GM21529 (cell line): ENCODE measurements around the gene ISYNA1.

Experiments
- ATAC-seq: cut with Tn5 transposase; IDR thresholded peaks from one replicate; pipeline ENCODE4 v1.9.1; 2021; ENCODE audit not compliant: unreplicated experiment

The ISYNA1 gene

GRCh38 chr19:18437491-18438330 lies at the start of gene ISYNA1:
Gene ISYNA1 (minus strand): TSS chr19:18438133. CDS start chr19:18437979, 154 bp downstream.
- no peak for ATAC-seq

DNA sequence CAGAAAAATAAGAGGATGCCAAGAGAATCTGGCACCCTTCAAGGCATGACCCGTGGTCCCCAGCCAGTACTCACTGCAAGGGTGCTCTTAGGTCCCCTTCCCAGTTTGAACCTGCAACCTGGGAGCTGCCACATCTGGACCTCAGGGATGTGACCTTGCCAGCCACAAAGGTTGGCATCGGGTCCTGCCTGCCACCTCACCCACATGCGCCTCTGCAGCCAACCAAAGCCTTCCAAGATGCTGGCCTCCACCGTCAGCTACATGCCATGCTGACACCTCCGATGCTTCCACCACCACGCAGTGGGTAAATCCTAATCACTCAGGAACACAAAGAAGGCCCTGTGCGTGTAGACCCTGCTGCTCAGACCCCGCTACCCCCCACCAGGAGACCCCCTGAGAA lies 48.8 kb upstream of the ISYNA1 start:
- no peak for ATAC-seq

DNA sequence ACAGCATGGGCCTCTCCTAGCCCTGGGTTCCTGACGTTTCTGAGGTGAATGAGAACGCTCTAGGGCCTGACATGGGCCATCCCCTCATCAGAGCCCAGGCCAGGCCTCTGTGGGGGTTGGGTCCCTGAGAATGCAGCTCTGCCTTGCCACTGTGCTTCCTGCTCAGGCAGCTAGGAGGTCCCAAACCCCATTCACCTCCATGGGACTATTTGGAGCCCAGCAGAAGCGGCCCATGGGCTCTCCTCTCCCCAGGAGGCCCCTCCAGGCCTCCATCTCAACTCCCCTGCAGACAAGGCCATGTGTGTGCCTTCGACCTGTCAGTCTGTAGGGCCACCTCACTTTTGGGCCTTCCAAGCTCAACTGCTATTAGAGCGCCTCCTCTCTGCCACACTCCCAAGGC lies 47.1 kb upstream of the ISYNA1 start:
- no peak for ATAC-seq

- no peak for ATAC-seq
These were observed 45.4 kb upstream of the ISYNA1 start for GRCh38 chr19:18483119-18483890.

- ATAC-seq: no peak
These were observed 43.7 kb upstream of the ISYNA1 start for GRCh38 chr19:18481505-18482222.

GRCh38 chr19:18480006-18480691 lies 42.2 kb upstream of the ISYNA1 start:
- ATAC-seq: no peak

DNA sequence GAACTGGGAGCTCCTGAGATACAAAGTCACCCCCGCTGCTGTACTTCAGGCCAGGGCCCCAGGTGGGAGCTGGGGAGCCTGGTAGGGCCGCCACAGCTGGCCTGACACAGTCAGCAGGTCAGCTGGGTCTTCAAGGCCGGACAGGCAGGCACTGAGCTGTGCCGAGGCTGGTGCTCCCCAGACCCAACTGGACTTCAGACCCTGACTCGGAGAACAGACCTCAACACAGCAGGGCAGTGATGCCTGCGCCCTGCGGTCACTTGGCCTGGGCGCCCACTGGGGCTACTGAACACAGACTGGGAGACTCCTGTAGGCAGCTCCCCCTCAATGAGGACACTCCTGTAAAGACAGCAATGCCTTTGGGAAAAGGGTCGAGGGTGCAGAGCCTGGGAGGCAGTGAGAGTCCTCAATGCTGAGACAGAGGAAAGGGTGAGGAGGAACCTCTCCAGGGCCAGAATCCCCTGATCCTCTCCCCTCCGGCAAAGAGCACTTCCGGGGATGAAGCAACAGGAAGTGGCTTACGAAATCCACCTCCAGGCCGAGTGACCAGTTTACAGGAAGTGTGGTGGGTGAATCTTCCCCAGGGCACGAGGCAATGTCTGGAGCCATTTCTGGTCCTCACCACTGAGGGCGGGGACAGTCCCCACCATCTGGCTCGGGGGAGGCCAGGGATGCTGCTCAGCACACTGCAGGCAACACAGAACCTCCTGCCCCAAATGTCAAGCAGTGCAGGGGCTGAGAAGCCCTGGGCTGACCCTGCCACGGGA lies 40.8 kb upstream of the ISYNA1 start:
- peak; percentile 72 for ATAC-seq

DNA sequence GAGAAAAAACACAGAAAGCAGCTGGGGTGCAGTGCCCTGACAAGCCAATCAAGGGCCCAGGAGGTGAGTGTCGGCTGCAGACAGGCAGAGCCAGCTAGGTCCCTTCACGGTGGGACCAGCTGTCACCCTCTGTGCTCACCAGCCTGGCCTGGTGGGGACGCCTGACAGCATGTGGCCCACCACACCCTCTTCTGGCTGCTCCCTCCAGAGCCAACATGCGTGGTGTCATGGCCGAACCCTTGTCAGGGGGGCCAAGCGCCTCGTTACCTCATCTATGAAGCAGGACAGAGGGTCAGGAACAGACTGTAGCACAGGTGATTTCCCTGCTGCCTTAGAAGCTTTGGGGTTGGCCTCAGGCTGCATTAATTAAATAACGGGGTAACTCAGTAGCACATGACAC lies 40.0 kb upstream of the ISYNA1 start:
- no peak for ATAC-seq

GRCh38 chr19:18477042-18477779 lies 39.3 kb upstream of the ISYNA1 start:
- ATAC-seq: no peak

DNA sequence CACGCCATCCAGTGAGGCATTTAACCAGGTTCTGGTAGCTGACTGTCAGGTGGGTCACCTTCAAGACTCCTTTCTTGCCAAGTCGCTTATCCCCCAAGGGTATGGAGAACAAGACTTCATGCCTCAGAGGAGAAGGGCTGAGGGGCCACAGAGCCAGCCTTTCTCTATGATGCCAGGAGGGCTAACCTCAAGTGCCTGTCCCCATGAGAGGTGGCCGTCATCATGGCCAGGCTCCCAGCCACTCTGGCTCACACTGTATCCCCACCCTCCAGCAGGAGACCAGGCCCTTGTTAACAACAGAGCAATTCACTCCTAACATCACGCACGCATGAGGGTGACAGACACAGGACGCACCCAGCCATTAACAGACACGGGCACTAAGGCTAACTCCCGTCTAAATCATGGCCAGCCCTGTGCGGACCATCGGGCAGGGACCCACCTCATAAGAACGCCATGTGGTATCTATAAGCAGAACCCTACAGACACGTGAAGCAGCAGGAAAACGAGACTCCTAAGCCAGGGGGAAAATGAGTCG lies 38.6 kb upstream of the ISYNA1 start:
- no peak for ATAC-seq

GRCh38 chr19:18475762-18476331 lies 37.9 kb upstream of the ISYNA1 start:
- no peak for ATAC-seq

- ATAC-seq: no peak
These were observed 37.1 kb upstream of the ISYNA1 start for GRCh38 chr19:18475004-18475453.

DNA sequence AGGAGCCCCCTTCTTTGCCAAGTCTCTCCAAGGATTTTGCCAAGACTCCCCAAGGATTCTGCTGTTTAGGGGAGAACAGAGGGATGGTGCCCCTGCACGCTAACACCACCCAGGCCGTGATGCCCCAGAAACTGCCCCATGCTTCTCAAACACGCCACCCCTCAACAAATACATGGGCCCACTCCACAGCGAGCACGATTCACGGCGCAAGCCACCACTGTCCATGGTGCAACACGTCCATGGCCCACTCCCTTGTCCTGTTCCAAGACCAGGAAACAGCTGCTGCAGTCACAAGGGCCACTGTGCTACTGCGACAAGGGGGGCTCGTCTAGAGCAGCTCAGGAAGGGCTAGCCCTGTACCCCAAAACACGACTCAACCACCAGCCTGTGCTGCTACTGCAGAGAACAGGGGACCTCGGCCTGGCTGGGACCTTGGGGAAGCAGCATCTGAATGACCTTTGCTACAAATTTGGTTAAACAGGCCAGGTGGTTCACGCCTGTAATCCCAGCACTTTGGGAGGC lies 36.5 kb upstream of the ISYNA1 start:
- ATAC-seq: no peak

DNA sequence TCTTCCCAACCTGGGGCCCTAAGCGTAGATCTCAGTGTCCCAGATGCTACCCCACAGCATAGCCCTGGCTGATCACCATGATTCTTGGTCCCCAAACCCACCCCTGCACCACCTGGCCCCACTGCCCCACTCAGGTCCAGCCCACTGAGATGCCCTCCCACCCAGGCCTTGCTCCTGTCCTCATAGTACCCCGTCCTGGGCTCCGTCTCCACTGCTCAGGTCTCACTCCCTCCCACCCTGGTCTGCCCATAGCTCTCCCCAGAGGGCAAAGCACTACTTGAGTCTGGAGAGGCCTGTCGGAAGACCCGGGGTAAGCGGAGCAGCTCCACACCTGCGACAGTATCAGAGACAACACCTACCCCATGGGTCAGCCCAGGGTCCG lies 35.8 kb upstream of the ISYNA1 start:
- ATAC-seq: no peak

DNA sequence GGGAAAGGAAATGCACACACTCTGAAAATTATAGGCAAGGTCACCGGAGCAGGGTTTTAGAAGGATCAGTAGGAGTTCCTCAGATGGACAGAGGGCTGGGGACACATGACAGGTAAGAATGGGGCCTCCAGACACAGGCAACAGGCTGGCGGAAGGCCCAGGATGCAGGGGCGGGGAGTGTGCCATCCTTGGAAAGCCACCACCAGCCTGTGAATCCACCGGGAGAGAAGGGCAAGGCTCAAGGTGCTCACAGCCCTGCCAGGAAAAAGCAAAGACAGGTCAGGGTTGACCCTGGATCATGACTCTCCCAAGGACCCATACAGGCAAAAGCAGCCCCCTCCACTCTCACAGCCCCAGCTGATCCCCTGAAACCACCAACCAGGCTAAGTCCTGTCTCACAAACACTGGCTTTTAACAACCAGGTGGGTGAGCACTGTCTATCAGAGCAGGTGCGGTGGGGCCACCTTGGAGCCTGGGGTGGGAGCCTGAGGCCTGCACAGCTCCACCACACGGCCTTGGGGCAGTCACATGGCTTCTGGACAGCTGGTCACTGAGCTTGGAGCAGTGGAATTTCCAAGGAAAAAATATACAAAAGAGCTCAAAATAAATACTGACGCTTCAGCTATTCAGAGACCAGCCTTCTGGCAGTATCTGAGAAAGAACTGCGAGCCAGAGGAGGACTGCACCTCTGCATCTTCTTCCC lies 35.2 kb upstream of the ISYNA1 start:
- ATAC-seq: no peak

DNA sequence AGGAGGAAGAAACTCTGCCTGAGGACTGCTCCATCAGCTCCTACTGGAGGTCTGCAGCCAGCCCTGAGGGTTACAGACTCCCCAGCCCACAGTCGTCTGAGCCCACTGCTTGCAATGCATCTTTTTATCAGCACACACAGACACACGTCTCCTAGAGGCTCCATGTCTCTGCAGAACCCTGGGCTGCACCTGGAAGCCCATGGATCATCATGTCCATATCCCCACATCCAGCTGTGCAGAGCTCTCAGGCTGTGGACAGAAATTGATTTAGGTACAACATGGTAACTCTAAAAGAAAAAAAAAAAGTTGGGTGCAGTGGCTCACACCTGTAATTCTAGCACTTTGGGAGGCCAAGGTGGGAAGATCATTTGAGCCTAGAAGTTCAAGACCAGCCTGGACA lies 32.9 kb upstream of the ISYNA1 start:
- no peak for ATAC-seq

DNA sequence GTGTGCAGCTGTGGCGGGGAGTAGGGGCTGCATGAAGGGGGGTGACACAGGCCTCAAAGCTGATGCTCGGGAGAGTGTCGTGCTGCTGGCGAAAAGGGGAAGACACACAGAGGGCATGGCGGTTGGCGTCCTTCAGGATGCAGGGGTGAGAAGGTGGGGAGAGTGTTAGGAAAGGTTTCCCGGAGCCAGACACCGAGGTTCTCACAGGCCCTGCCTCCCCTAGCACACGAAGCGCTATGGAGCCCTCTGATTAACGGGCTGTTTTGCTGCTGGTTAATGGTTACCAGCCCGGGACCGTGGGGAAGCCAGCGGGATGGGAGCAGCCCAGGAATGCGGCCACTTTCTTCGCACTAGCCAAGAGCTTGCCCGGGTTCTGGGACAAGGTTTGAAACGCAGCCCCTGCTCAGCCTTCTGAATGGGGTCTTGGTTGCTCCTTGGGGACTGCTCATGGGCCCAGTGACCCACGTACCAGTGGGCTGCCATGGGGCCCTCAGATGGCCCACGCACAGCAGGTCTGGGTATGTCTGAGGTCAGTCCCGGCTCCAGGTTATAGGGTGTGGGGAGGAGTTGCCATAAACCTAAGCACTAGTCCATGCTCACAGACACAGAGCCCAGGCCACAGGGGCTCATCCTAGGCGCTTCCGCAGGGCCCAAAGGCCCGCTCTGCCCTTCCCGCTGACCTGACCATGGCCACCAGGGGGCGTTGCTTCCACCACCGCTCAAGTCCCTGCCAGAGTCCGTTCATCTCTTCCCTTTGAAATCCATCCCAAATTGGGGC lies 31.3 kb upstream of the ISYNA1 start:
- ATAC-seq: no peak
